Natural killer cell treated with Interleukin-12 subunit alpha and Interleukin-12 subunit beta and Interleukin-15 and Interleukin-18, amount 100 ng/mL, for 72 hours (primary cell): Measurements from ENCODE around the gene OLA1. TPM values are rescaled to one million over a fixed set of nuclear protein-coding genes. Genes with fewer than 3 reads are reported as not detected.

Experiments
- ATAC-seq, 2 donors: fragments of 150-1000 bp; cut with Tn5 transposase in 1 of 2; sonication (Bioruptor Pico), chemical (Tn5 transposase) in 1 of 2; 2 replicates each; pipeline ENCODE4 v1.10.0; 2021
- DNase-seq: peaks from one replicate; pipeline ENCODE4 v3.0.0; 2022; ENCODE audit warnings: low spot score
- H3K27ac Mint-ChIP-seq, 2 donors: 1 replicate in 1 of 2; 2 replicates in 1 of 2; pipeline ENCODE4 v1.8.0; 2022; ENCODE audit warnings: mixed read lengths in 2 of 2, mild to moderate bottlenecking in 1 of 2, moderate library complexity in 1 of 2
- H3K27me3 Mint-ChIP-seq, 2 donors: 1 replicate in 1 of 2; 2 replicates in 1 of 2; pipeline ENCODE4 v1.8.0; 2022; ENCODE audit warnings: mixed read lengths in 2 of 2
- H3K36me3 Mint-ChIP-seq: one replicate; pipeline ENCODE4 v1.8.0; 2022; ENCODE audit warnings: mixed read lengths
- H3K4me1 Mint-ChIP-seq, 2 donors: 1 replicate in 1 of 2; 2 replicates in 1 of 2; pipeline ENCODE4 v1.8.0; 2022; ENCODE audit warnings: low read depth in 2 of 2, mixed read lengths in 2 of 2, mild to moderate bottlenecking in 1 of 2
- H3K4me3 Mint-ChIP-seq: one replicate; pipeline ENCODE4 v1.8.0; 2022; ENCODE audit warnings: mixed read lengths
- H3K9me3 Mint-ChIP-seq: 2 replicates; pipeline ENCODE4 v1.8.0; 2022; ENCODE audit warnings: mixed read lengths
- total RNA-seq, 2 donors: library from RNA; stranded (reverse); gene quantifications; one replicate each; pipeline ENCODE4 v1.2.3, GENCODE V29; 2022

The OLA1 gene
- total RNA-seq, 2 donors from 2014 or later, result 78.0 to 88.5 TPM

- no peak overlapping the region for H3K4me3 Mint-ChIP-seq
- no peak for ATAC-seq
Measured at GRCh38 chr2:174036825-174037224, 211.5 kb downstream of the OLA1 start.

GRCh38 chr2:174035981-174036742 is 212.2 kb downstream of the OLA1 start:
- Mint-ChIP-seq H3K4me3 (no peak overlapping the region), H3K27me3 (peaks cover 10 to 14% of the 10 kb centered on the region in 2 donors), H3K9me3 (no peaks in the 10 kb centered on the region), H3K4me1 (peaks cover 25 to 27% of the 10 kb centered on the region in 2 donors), H3K27ac (no peak overlapping the region), H3K36me3 (no peaks in the 10 kb centered on the region)
- ATAC-seq (no peak), DNase-seq (no peak)

More at GRCh38 chr2:174036825-174037224, 211.5 kb downstream of the OLA1 start:
- Mint-ChIP-seq H3K27ac (no peak overlapping the region), H3K36me3 (no peaks in the 10 kb centered on the region), H3K9me3 (no peaks in the 10 kb centered on the region), H3K27me3 (peaks cover 10 to 14% of the 10 kb centered on the region in 2 donors), H3K4me1 (peaks cover 25 to 27% of the 10 kb centered on the region in 2 donors)
- DNase-seq, result no peak

- Mint-ChIP-seq H3K27ac (no peak overlapping the region), H3K36me3 (no peaks in the 10 kb centered on the region)
- no peak for DNase-seq
Measured at GRCh38 chr2:174035117-174035635, 213.2 kb downstream of the OLA1 start.

GRCh38 chr2:174033163-174033550 is 215.2 kb downstream of the OLA1 start:
- Mint-ChIP-seq H3K27ac (peak overlapping the region in 1 of 2 donors; percentile 56), H3K4me1 (peaks cover 10% of the 10 kb centered on the region in 2 donors), H3K36me3 (no peaks in the 10 kb centered on the region), H3K27me3 (peaks cover 10 to 14% of the 10 kb centered on the region in 2 donors), H3K9me3 (no peaks in the 10 kb centered on the region), H3K4me3 (no peak overlapping the region)
- ATAC-seq (no peak), DNase-seq (no peak)

More at GRCh38 chr2:174035117-174035635, 213.2 kb downstream of the OLA1 start:
- Mint-ChIP-seq H3K9me3 (no peaks in the 10 kb centered on the region), H3K4me1 (peaks cover 25 to 26% of the 10 kb centered on the region in 2 donors), H3K4me3 (no peak overlapping the region), H3K27me3 (peaks cover 10 to 14% of the 10 kb centered on the region in 2 donors)
- no peak for ATAC-seq

GRCh38 chr2:174031226-174031625 is 217.1 kb downstream of the OLA1 start:
- Mint-ChIP-seq H3K4me1 (peaks cover 4% of the 10 kb centered on the region in 2 donors), H3K9me3 (no peaks in the 10 kb centered on the region), H3K4me3 (no peak overlapping the region), H3K36me3 (no peaks in the 10 kb centered on the region), H3K27ac (peak overlapping the region in 1 of 2 donors; percentile 21), H3K27me3 (peaks cover 10% of the 10 kb centered on the region in 2 donors)
- ATAC-seq (no peak), DNase-seq (no peak)

GRCh38 chr2:174028935-174029334 is 219.4 kb downstream of the OLA1 start:
- H3K4me1 Mint-ChIP-seq, result peaks cover 8 to 9% of the 10 kb centered on the region in 2 donors
- DNase-seq, result no peak
- no peaks in the 10 kb centered on the region for H3K36me3 Mint-ChIP-seq
- no peaks in the 10 kb centered on the region for H3K9me3 Mint-ChIP-seq
- no peak for ATAC-seq
- peaks cover under 1 to 7% of the 10 kb centered on the region in 2 donors for H3K27me3 Mint-ChIP-seq
- H3K4me3 Mint-ChIP-seq, result no peak overlapping the region
- no peak overlapping the region for H3K27ac Mint-ChIP-seq

- H3K27me3 Mint-ChIP-seq, result peaks cover 0 to 4% of the 10 kb centered on the region in 2 donors
- ATAC-seq, result no peak
- H3K4me3 Mint-ChIP-seq, result no peak overlapping the region
Measured at GRCh38 chr2:174027956-174028355, 220.4 kb downstream of the OLA1 start.

GRCh38 chr2:174026122-174026845 is 222.0 kb downstream of the OLA1 start:
- H3K4me1 Mint-ChIP-seq, result peaks cover 4 to 7% of the 10 kb centered on the region in 2 donors
- no peaks in the 10 kb centered on the region for H3K9me3 Mint-ChIP-seq
- H3K4me3 Mint-ChIP-seq, result no peak overlapping the region
- DNase-seq (no peak), ATAC-seq (no peak)
- no peaks in the 10 kb centered on the region for H3K36me3 Mint-ChIP-seq
- peaks cover 0 to 4% of the 10 kb centered on the region in 2 donors for H3K27me3 Mint-ChIP-seq
- H3K27ac Mint-ChIP-seq, result no peak overlapping the region

More at GRCh38 chr2:174027956-174028355, 220.4 kb downstream of the OLA1 start:
- H3K4me1 Mint-ChIP-seq, result peaks cover 8 to 11% of the 10 kb centered on the region in 2 donors
- H3K9me3 Mint-ChIP-seq, result no peaks in the 10 kb centered on the region
- DNase-seq, result no peak
- H3K27ac Mint-ChIP-seq, result no peak overlapping the region
- no peaks in the 10 kb centered on the region for H3K36me3 Mint-ChIP-seq

GRCh38 chr2:174025271-174026121 is 222.8 kb downstream of the OLA1 start:
- Mint-ChIP-seq H3K9me3 (no peaks in the 10 kb centered on the region), H3K4me3 (no peak overlapping the region), H3K4me1 (peaks cover 4 to 7% of the 10 kb centered on the region in 2 donors), H3K27me3 (peaks cover 0 to 4% of the 10 kb centered on the region in 2 donors), H3K36me3 (no peaks in the 10 kb centered on the region), H3K27ac (no peak overlapping the region)
- ATAC-seq (no peak), DNase-seq (no peak)

- H3K9me3 Mint-ChIP-seq, result no peaks in the 10 kb centered on the region
- H3K36me3 Mint-ChIP-seq, result no peaks in the 10 kb centered on the region
- peaks cover 4 to 7% of the 10 kb centered on the region in 2 donors for H3K4me1 Mint-ChIP-seq
- no peak for ATAC-seq
- H3K4me3 Mint-ChIP-seq, result no peak overlapping the region
- peaks cover 0 to 4% of the 10 kb centered on the region in 2 donors for H3K27me3 Mint-ChIP-seq
- DNase-seq, result no peak
- H3K27ac Mint-ChIP-seq, result peak overlapping the region in 1 of 2 donors; percentile 9
Measured at GRCh38 chr2:174024524-174025270, 223.6 kb downstream of the OLA1 start.

- H3K36me3 Mint-ChIP-seq, result no peaks in the 10 kb centered on the region
- no peak for DNase-seq
- peak; percentile 37 to 66 for ATAC-seq
- peaks cover 0 to 4% of the 10 kb centered on the region in 2 donors for H3K27me3 Mint-ChIP-seq
- no peaks in the 10 kb centered on the region for H3K9me3 Mint-ChIP-seq
- peak overlapping the region in 1 of 2 donors; percentile 9 for H3K27ac Mint-ChIP-seq
- no peak overlapping the region for H3K4me3 Mint-ChIP-seq
- peaks cover 4 to 7% of the 10 kb centered on the region in 2 donors for H3K4me1 Mint-ChIP-seq
Measured at GRCh38 chr2:174023591-174024523, 224.5 kb downstream of the OLA1 start.
